GM18873 (cell line): Measurements from ENCODE around the gene OST4.
A peak's percentile ranks its signal among the peaks of the same experiment; 100 is the strongest.

ENCODE experiments used
- ATAC-seq: cut with Tn5 transposase; IDR thresholded peaks from one replicate; pipeline ENCODE4 v1.9.1; 2021; ENCODE audit warnings: mild to moderate bottlenecking, moderate library complexity, moderate number of reproducible peaks; ENCODE audit not compliant: unreplicated experiment, low FRiP score

OST4 gene

GRCh38 chr2:27057184-27057583 is 14.3 kb downstream of the OST4 start:
- ATAC-seq: no peak

GRCh38 chr2:27054721-27055120 is 16.7 kb downstream of the OST4 start:
- ATAC-seq: no peak

- no peak for ATAC-seq
Measured at GRCh38 chr2:27053776-27054175, 17.7 kb downstream of the OST4 start.

- no peak for ATAC-seq
Measured at GRCh38 chr2:27053321-27053720, 18.1 kb downstream of the OST4 start.

- ATAC-seq: no peak
Measured at GRCh38 chr2:27051902-27052645, 19.4 kb downstream of the OST4 start.

- ATAC-seq: peak; percentile 58
Measured at GRCh38 chr2:27050996-27051901, 20.2 kb downstream of the OST4 start, which contains the start of gene AGBL5. Gene AGBL5, plus strand, starts transcription at chr2:27051668. Its CDS starts 1,291 bp downstream, at chr2:27052959.

GRCh38 chr2:27050281-27050995 is 21.0 kb downstream of the OST4 start:
- peak; percentile 45 for ATAC-seq

- no peak for ATAC-seq
Measured at GRCh38 chr2:27049422-27050280, 21.8 kb downstream of the OST4 start.

GRCh38 chr2:27042985-27043634 is 28.3 kb downstream of the OST4 start:
- no peak for ATAC-seq

GRCh38 chr2:27042159-27042661 is 29.2 kb downstream of the OST4 start:
- ATAC-seq: no peak

GRCh38 chr2:27041752-27042151 is 29.7 kb downstream of the OST4 start:
- no peak for ATAC-seq

- no peak for ATAC-seq
Measured at GRCh38 chr2:27040282-27040681, 31.2 kb downstream of the OST4 start.

GRCh38 chr2:27039871-27040270 is 31.6 kb downstream of the OST4 start:
- ATAC-seq: no peak

- ATAC-seq: no peak
Measured at GRCh38 chr2:27039426-27039825, 32.0 kb downstream of the OST4 start.

- ATAC-seq: no peak
Measured at GRCh38 chr2:27038631-27039339, 32.7 kb downstream of the OST4 start.

- ATAC-seq: no peak
Measured at GRCh38 chr2:27038012-27038411, 33.4 kb downstream of the OST4 start.

- ATAC-seq: no peak
Measured at GRCh38 chr2:27033253-27033852, 38.1 kb downstream of the OST4 start.
